ENCODE results near the gene USF1. TPM values are rescaled to one million over a fixed set of nuclear protein-coding genes. Genes with fewer than 3 reads are reported as not detected.

USF1 gene, protein sequence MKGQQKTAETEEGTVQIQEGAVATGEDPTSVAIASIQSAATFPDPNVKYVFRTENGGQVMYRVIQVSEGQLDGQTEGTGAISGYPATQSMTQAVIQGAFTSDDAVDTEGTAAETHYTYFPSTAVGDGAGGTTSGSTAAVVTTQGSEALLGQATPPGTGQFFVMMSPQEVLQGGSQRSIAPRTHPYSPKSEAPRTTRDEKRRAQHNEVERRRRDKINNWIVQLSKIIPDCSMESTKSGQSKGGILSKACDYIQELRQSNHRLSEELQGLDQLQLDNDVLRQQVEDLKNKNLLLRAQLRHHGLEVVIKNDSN
- total RNA-seq (100 to 1,000 TPM; 107 to 118 TPM), polyA plus RNA-seq (10 to 100 TPM in 1 of 3 donors, 1 to 10 TPM in 2; 4.3 to 11.1 (median 7.4) TPM), total RNA-seq (56.9 to 159 (median 80.5) reads per million in 6 experiments)

DNA sequence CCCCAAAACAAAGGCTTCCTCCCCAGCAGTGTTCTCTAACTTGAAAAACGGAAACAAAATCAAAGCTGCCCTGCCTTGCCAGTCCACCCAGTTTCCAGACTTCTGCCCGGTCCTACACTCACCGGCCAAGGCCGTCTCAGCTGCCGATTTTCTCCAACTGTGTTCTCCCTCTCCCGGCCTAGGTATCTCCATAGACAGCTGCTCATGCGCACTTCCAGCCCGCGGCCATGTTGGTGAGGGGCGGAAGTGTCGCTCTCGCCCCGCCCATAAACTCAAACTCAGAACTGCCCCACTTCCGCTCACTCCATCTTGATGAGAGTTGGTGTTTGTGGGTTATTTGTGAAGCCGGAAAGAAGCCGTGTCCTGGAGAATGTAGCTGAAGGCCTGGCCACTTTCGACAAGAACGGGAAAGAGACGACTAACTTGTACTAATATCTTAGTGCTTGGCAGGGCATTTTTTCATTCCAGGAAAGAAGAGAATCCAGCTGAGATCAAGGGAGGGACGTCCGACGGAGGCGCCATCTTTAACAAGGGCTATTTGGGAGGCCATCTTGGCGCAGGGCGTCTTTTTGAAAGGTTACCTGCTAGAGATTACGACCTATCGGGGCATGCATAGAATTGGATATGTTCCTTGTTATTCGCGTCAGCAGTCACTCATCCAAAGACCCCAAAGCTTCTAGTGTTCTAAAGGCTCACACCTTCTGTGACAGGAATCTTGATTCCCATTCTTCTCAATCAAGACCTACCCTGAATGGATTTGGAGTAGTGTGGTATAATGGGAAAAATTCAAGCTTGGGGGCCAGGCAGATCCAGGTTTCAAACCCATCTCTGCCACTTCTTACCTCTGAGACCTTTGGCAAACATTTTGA, at the start of gene USF1:
USF1 (minus strand) TSS at position 242 of the 869 bp plus-strand sequence. CDS start 2,702 bp downstream, outside the sequence.
- POLR2A ChIA-PET: interaction anchor here (0.6 to 15.7 kb wide), 30 partner anchors 8 to 343 kb away, joined by 3 to 429 read pairs (median 6); partner anchors contain the start of genes ARHGAP30, DEDD, F11R and KLHDC9
- Mint-ChIP-seq H3K9me3 (no peaks in the 10 kb centered on the region), H3K4me1 (peaks cover 33 to 74% (median 56%) of the 10 kb centered on the region in 4 donors), H3K4me3 (peak within 1 kb of the TSS; percentile 91 to 100 (median 96)), H3K27me3 (no peaks in the 10 kb centered on the region), H3K27ac (peak within 1 kb of the TSS; percentile 97 to 100 (median 99)), H3K36me3 (peaks cover 4 to 68% (median 19%) of the 10 kb centered on the region in 3 donors)
- DNase-seq: peak; percentile 78 to 96 (median 93)
- peak; percentile 70 to 81 for ATAC-seq

DNA sequence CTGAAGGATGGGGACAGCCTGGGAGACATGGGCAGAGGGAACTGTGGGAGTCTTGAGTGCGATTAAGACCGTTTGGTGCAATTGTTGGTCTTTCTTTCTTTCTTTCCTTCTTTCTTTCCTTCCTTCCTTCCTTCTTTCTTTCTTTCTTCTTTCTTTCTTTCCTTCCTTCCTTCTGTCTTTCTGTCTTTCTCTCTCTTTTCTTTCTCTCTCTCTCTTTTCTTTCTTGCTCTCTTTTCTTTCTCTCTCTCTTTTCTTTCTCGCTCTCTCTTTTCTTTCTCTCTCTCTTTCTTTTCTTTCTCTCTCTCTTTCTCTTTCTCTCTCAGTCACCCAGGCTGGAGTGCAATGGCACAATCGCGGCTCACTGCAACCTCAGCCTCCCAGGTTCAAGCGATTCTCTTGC, 49.5 kb upstream of the USF1 start:
- peak overlapping the region in 2 of 10 donors; percentile 22 to 51 for H3K27ac Mint-ChIP-seq
- H3K36me3 Mint-ChIP-seq: peaks cover 0 to 13% (median 0%) of the 10 kb centered on the region in 3 donors
- H3K4me3 Mint-ChIP-seq: no peak overlapping the region
- peaks cover 24 to 49% (median 48%) of the 10 kb centered on the region in 4 donors for H3K4me1 Mint-ChIP-seq
- no peak for DNase-seq
- H3K9me3 Mint-ChIP-seq: peaks cover 0 to 5% (median 0%) of the 10 kb centered on the region in 9 donors
- POLR2A ChIA-PET: interaction anchor here (0.7 to 8.7 kb wide), 3 partner anchors 13 to 49 kb away, joined by 3 to 119 read pairs (median 69); partner anchors contain the start of genes ARHGAP30 and USF1
- no peak for ATAC-seq
- H3K27me3 Mint-ChIP-seq: peaks cover 0 to 4% (median 0%) of the 10 kb centered on the region in 5 donors

DNA sequence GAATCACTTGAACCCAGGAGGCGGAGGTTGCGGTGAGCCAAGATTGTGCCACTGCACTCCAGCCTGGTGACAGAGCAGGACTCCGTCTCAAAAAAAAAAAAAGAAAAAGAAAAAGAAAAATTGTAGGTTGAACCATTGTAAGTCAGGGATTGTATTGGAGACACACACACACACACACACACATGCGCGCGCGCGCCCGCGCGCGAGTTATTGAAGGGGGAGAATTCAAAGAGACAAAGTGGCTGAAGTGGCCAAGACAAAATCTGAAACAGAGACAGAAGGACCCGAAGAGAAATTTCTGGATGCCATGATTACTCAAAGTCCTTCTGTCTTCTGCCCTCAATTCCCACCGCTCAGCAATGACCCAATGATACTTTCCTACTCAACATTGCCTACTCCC, 48.7 kb upstream of the USF1 start:
- Mint-ChIP-seq H3K4me1 (peaks cover 24 to 51% (median 50%) of the 10 kb centered on the region in 4 donors), H3K4me3 (peak overlapping the region in 1 of 10 donors; percentile 8), H3K36me3 (peaks cover 0 to 6% (median 0%) of the 10 kb centered on the region in 3 donors), H3K9me3 (peaks cover 0 to 5% (median 0%) of the 10 kb centered on the region in 9 donors), H3K27ac (peak overlapping the region in 1 of 10 donors; percentile 57), H3K27me3 (peaks cover 0 to 4% (median 0%) of the 10 kb centered on the region in 5 donors)
- POLR2A ChIA-PET: interaction anchor here (0.7 to 8.7 kb wide), 4 partner anchors 11 to 48 kb away, joined by 3 to 119 read pairs (median 36); partner anchors contain the start of genes ARHGAP30 and USF1
- DNase-seq (no peak), ATAC-seq (no peak)

DNA sequence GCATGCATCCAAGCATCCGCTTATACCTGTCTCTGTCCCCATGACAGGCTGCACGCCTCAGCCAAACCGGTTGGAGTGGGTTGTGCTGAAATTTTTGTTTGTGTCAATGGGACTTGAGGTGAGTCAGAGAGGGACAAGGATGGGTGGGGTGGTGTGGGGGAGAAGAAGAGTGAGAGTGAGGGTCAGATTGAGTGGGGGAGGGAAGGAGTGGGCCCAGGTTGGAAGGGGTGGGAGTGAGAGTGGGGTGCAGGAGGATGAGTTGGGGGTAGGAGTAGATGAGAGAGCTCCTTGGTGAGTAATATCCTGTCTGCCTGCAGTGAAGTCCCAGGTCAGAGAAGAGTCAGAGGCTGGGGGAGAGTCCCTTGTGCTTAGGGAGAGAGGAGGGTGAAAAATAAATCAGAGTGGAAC, 46.8 kb upstream of the USF1 start:
- peaks cover 14 to 41% (median 37%) of the 10 kb centered on the region in 4 donors for H3K4me1 Mint-ChIP-seq
- peak in 1 of 2 donors; percentile 27 for ATAC-seq
- peaks cover 0 to 3% (median 0%) of the 10 kb centered on the region in 5 donors for H3K27me3 Mint-ChIP-seq
- H3K27ac Mint-ChIP-seq: peak overlapping the region in 2 of 10 donors; percentile 36 to 49
- peaks cover 0 to 3% (median 0%) of the 10 kb centered on the region in 9 donors for H3K9me3 Mint-ChIP-seq
- H3K36me3 Mint-ChIP-seq: peaks cover 0 to 2% (median 0%) of the 10 kb centered on the region in 3 donors
- no peak for DNase-seq
- POLR2A ChIA-PET: interaction anchor here (1.5 to 8.7 kb wide), 2 partner anchors 23 to 47 kb away, joined by 4 to 119 read pairs; partner anchors contain the start of genes ARHGAP30 and USF1
- no peak overlapping the region for H3K4me3 Mint-ChIP-seq

DNA sequence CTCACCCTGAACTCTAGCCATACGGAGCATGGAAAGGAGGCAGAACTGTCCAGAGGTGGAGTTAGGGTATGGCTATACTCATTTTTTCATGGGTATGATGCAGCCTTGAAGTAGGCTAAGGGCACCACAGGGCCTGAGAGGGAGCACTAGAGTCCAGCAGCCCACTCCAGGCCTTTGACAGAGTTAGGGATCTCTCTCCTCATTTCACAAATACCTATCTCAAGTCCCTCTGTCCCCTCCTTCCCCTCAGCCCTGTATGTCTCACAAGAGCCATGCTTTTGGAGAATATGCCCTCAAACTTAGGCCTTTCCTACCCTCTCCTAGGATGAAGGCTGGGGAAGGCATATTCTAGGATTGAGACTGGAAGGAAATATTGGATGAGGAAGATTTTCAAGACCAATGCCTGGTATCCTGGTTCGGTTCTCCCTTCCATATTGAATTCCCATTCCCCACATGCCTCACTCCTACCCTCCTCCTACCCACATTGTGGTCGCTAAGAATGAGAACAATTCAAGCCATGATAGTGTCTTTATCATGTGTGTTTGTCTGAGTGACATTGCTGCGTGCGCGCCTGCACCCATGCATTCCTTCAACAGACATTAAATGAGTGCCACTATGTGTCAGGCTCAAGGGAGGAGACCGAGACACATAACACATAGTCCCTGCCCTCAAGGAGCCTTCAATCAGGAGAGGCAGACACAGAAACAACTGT, 46.2 kb upstream of the USF1 start:
- no peak for ATAC-seq
- H3K4me1 Mint-ChIP-seq: peaks cover 8 to 34% (median 31%) of the 10 kb centered on the region in 4 donors
- H3K4me3 Mint-ChIP-seq: peak overlapping the region in 1 of 10 donors; percentile 14
- no peak for DNase-seq
- POLR2A ChIA-PET: interaction anchor here (1.5 to 8.7 kb wide), 2 partner anchors 23 to 46 kb away, joined by 4 to 119 read pairs; partner anchors contain the start of genes ARHGAP30 and USF1
- peak overlapping the region in 5 of 10 donors; percentile 9 to 59 (median 55) for H3K27ac Mint-ChIP-seq
- H3K9me3 Mint-ChIP-seq: no peaks in the 10 kb centered on the region
- no peaks in the 10 kb centered on the region for H3K27me3 Mint-ChIP-seq
- no peaks in the 10 kb centered on the region for H3K36me3 Mint-ChIP-seq

DNA sequence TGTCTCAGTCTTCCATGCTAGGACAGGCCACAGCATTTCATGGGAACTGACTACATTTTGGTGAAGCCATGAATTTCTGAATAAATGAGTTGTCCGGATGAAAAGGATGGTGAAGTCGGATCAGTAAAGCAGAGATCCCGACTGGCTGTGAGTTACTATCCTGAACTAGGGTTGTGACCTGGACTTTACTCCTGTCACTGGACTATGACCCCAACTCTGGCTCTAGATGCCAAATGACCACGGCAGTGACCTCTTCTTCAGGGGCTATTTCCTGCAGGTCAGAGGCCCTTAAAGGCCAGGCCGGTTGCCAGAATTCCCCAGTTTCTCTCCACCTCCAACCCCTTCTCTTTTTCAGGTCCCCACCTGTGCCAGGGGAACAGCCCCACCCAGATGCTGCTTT, 45.3 kb upstream of the USF1 start:
- H3K4me1 Mint-ChIP-seq: peaks cover 8 to 28% (median 25%) of the 10 kb centered on the region in 4 donors
- peak overlapping the region in 1 of 10 donors; percentile 3 for H3K27ac Mint-ChIP-seq
- no peak for DNase-seq
- H3K9me3 Mint-ChIP-seq: no peaks in the 10 kb centered on the region
- no peak overlapping the region for H3K4me3 Mint-ChIP-seq
- H3K27me3 Mint-ChIP-seq: no peaks in the 10 kb centered on the region
- H3K36me3 Mint-ChIP-seq: no peaks in the 10 kb centered on the region
- no peak for ATAC-seq
- POLR2A ChIA-PET: interaction anchor here (0.5 to 2.0 kb wide), 2 partner anchors 46 to 47 kb away, joined by 4 to 6 read pairs; partner anchors contain the start of gene USF1

DNA sequence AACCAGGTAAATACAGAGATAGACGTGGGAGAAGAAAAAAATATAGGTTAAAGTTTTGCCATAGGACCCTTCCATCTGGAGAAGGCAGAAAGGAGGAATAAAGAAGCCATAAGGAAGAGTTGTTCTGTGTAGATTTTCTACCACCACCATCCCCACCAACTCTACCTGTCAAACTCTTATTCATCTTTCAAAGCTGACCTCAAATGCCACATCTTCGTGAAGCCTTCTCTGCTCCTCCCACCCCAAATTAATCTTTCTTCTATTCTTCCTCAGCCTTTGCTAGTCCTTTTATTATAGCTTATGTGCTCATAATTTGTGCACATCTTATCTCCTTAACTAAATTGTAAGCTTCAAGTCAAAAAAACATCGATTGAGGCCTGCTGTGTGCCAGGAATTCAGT, 44.8 kb upstream of the USF1 start:
- ATAC-seq (peak; percentile 86 to 87), DNase-seq (peak in 3 of 10 donors; percentile 23 to 57 (median 47))
- POLR2A ChIA-PET: interaction anchor here (0.5 to 2.0 kb wide), 3 partner anchors 43 to 47 kb away, joined by 3 to 6 read pairs (median 4); partner anchors contain the start of gene USF1
- Mint-ChIP-seq H3K27ac (peak overlapping the region in 5 of 10 donors; percentile 4 to 82 (median 39)), H3K27me3 (peaks cover 0 to 2% (median 0%) of the 10 kb centered on the region in 5 donors), H3K36me3 (no peaks in the 10 kb centered on the region), H3K4me1 (peaks cover 8 to 28% (median 23%) of the 10 kb centered on the region in 4 donors), H3K4me3 (no peak overlapping the region), H3K9me3 (no peaks in the 10 kb centered on the region)

DNA sequence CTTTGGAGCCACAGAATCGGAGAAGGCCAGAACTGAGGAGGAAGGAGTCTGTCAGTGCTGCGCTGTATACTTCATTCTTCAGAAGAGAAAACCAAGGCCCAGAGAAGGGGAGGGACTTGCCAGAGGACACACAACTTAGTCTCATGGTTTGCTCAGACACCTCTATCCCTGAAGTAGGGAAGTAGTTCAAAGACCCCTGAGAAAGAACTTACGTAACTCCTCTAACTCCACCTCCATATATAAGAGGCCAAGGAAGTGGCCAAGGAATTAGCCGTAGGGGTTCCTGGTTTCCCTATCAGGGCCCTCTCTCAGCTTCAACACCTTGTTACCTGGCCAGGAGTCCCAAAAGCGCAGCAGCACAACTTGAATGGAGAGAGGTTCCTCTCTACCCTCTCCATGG, 44.2 kb upstream of the USF1 start:
- ATAC-seq (no peak), DNase-seq (no peak)
- H3K9me3 Mint-ChIP-seq: no peaks in the 10 kb centered on the region
- peak overlapping the region in 1 of 10 donors; percentile 6 for H3K4me3 Mint-ChIP-seq
- POLR2A ChIA-PET: interaction anchor here (0.6 to 2.0 kb wide), 2 partner anchors 40 to 44 kb away, joined by 4 to 6 read pairs; partner anchors contain the start of gene USF1
- peaks cover 0 to 2% (median 0%) of the 10 kb centered on the region in 5 donors for H3K27me3 Mint-ChIP-seq
- H3K27ac Mint-ChIP-seq: peak overlapping the region in 1 of 10 donors; percentile 4
- H3K4me1 Mint-ChIP-seq: peaks cover 8 to 28% (median 23%) of the 10 kb centered on the region in 4 donors
- no peaks in the 10 kb centered on the region for H3K36me3 Mint-ChIP-seq

DNA sequence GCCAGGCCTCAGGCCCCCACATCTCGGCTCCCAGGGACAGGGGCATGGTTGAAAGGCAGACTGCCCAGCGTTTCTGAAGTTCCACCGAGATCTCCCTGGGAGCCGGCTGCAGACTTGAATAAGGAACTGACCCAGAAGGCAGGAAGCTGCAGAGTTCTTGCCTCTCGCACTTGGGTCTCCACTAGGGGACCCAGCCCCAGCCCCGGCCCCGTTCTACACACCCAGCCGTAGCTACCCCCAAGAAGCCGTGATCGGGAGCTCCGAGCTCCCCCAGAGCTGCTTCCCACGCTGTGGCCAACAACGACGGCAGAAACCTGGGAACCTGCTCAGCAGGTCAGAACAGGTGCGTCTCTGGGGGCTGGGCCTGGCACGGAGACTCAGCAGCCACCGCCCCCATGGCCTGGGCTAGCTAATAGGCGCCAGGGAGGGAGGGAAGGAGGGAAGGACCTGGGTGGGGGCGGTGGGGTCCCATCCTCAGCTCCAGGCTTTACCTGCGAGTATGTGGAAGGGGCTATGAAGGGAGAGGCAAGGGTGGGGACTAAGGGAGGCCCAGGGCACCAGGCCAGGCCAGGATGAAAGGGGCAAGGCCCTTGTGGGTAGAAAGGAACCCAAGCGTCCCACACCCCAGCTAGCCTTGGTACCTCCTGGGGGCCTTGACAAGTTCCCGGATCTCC, 43.6 kb upstream of the USF1 start, which contains the start of gene NECTIN4:
NECTIN4 (minus strand) TSS at position 308 of the 674 bp plus-strand sequence; CDS start at position 46, 262 bp downstream.
- Mint-ChIP-seq H3K4me1 (peaks cover 8 to 28% (median 23%) of the 10 kb centered on the region in 4 donors), H3K9me3 (no peaks in the 10 kb centered on the region), H3K4me3 (peak within 1 kb of the TSS in 1 of 10 donors; percentile 6), H3K27ac (peak within 1 kb of the TSS in 6 of 10 donors; percentile 4 to 82 (median 28)), H3K36me3 (no peaks in the 10 kb centered on the region), H3K27me3 (peaks cover 0 to 2% (median 0%) of the 10 kb centered on the region in 5 donors)
- ATAC-seq (no peak), DNase-seq (no peak)
- POLR2A ChIA-PET: interaction anchor here (0.6 to 2.0 kb wide), 2 partner anchors 39 to 44 kb away, joined by 4 to 6 read pairs; partner anchors contain the start of gene USF1

DNA sequence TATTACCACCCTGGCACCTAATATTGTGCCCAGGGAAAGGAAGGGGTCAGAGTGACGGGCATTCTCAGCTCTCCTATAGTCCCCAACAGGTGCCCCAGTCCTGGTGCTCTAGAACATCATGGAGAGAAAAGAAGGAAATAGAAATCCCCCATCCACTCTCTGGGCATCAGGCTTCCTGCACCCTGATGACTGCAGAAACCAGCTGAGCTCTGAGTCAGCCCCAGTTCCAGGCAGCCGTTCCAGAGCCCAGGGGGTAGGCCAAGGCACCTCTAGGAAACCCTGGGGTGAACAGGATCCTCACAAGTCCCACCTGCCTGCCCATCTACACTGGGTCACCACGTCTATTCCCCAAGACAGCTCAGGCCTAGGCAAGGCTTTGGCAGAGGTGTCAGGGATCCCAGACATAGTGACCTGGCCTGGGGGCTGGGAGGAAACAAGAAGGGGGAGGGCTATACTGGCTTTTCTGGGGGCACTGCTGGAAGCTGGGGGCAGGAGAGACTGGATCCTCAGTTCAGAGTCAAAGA, 42.9 kb upstream of the USF1 start:
- Mint-ChIP-seq H3K4me1 (peaks cover 8 to 28% (median 23%) of the 10 kb centered on the region in 4 donors), H3K36me3 (no peaks in the 10 kb centered on the region), H3K27me3 (peaks cover 0 to 2% (median 0%) of the 10 kb centered on the region in 5 donors), H3K4me3 (no peak overlapping the region), H3K27ac (peak overlapping the region in 2 of 10 donors; percentile 22 to 37), H3K9me3 (no peaks in the 10 kb centered on the region)
- ATAC-seq (no peak), DNase-seq (no peak)
- POLR2A ChIA-PET: interaction anchor here (1.1 kb wide), 1 partner anchor 18 kb away, joined by 4 read pairs; the partner anchor contains the start of gene ARHGAP30

Data from naive thymus-derived CD8-positive, alpha-beta T cell (primary cell).